Cardiac fibroblast (primary cell): ENCODE measurements around the gene CARNS1.

ENCODE experiments used
- DNase-seq, 2 donors: peaks; one replicate each; pipeline versions ENCODE4 v3.0.0 to v3.0.0-alpha.2; 2010; ENCODE audit warnings: low read depth in 2 of 2
- H3K4me3 ChIP-seq, 2 donors: replicated peaks in 1 of 2; 1 replicate in 1 of 2; 2 replicates in 1 of 2; pipeline ENCODE4 v1.5.1; 2011; ENCODE audit warnings: low read depth in 2 of 2, low read length in 2 of 2, mild to moderate bottlenecking in 2 of 2, moderate library complexity in 1 of 2
- TF ChIP-seq, protein P1 (sequence below): IDR thresholded peaks from one replicate; pipeline ENCODE4 v1.5.1; 2011; ENCODE audit warnings: low read depth, mild to moderate bottlenecking, low read length, inconsistent platforms

CARNS1 gene

DNA sequence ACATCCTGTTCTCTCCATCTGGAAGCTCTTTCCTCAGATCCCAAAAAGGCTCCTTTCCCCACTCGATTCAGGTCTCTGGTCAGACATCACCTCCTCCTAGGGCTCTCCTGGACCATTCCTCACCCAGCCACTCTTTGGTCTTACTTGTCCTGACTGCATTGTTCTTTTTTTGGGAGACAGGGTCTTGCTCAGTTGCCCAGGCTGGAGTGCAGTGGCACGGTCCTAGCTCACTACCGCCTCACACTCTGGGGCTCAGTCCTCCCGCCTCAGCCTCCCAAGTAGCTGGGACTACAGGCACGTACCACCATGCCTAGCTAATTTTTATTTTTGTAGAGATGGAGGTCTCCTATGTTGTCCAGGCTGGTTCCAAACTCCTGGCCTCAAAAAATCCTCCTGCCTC, 30.0 kb downstream of the CARNS1 start:
- no peak overlapping the region for H3K4me3 ChIP-seq
- no peak for DNase-seq
- TF ChIP-seq, protein P1, sequence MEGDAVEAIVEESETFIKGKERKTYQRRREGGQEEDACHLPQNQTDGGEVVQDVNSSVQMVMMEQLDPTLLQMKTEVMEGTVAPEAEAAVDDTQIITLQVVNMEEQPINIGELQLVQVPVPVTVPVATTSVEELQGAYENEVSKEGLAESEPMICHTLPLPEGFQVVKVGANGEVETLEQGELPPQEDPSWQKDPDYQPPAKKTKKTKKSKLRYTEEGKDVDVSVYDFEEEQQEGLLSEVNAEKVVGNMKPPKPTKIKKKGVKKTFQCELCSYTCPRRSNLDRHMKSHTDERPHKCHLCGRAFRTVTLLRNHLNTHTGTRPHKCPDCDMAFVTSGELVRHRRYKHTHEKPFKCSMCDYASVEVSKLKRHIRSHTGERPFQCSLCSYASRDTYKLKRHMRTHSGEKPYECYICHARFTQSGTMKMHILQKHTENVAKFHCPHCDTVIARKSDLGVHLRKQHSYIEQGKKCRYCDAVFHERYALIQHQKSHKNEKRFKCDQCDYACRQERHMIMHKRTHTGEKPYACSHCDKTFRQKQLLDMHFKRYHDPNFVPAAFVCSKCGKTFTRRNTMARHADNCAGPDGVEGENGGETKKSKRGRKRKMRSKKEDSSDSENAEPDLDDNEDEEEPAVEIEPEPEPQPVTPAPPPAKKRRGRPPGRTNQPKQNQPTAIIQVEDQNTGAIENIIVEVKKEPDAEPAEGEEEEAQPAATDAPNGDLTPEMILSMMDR, result no peak

DNA sequence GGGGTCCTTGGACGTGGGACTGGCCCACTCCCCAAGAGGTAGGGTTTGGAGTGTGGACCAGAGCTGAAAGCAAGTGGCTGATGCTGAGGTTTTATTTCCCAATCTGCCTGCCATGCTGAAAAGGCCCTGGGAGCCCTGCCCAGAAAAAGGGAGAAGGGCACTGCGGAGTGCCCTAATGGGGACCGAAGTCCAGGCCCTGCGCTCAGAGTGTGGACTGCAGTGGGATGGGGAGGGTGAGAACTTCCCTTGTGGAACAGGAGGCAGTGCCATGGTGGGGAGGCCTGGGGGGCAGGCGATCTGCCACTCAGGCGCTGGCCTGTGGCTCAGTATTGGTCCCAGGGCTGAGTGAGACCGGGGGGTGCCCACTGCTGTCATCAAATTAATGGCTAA, 32.7 kb downstream of the CARNS1 start:
- TF ChIP-seq, protein P1, result no peak
- DNase-seq, result no peak
- no peak overlapping the region for H3K4me3 ChIP-seq

DNA sequence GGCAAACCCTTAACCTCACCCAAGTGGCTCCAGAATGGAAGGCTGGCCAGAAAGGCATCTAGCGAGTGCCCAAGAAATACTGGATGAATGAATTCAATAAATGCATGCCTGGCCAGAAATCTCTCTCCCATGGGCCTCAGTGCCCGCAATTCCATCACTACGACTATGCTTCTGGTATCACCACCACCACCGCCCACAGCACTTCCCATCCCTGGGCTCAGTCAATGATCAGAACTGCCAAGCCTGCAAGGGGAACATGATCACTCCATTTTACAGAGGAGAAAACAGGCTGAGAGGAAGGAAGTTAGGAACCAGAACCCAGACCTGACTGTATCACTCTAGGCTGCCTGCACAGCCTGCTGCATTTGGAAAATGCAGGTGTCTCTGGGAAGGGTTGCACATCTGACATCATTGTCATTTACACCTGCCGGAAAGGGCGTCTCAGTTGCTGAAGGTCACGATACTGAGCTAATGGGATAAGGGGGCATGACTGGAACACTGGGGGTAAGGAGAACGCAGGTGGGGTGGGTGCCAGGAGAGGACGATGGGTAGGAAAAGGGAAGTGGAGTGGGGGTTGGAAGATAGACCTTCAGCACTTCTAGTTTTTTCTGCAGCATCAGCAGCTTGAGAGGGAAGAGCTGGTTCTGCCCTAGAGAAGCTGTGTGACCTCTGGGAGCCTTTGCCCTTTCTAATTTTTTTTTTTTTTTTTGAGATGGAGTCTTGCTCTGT, 33.8 kb downstream of the CARNS1 start:
- TF ChIP-seq, protein P1, result no peak
- DNase-seq, result no peak
- H3K4me3 ChIP-seq, result no peak overlapping the region

DNA sequence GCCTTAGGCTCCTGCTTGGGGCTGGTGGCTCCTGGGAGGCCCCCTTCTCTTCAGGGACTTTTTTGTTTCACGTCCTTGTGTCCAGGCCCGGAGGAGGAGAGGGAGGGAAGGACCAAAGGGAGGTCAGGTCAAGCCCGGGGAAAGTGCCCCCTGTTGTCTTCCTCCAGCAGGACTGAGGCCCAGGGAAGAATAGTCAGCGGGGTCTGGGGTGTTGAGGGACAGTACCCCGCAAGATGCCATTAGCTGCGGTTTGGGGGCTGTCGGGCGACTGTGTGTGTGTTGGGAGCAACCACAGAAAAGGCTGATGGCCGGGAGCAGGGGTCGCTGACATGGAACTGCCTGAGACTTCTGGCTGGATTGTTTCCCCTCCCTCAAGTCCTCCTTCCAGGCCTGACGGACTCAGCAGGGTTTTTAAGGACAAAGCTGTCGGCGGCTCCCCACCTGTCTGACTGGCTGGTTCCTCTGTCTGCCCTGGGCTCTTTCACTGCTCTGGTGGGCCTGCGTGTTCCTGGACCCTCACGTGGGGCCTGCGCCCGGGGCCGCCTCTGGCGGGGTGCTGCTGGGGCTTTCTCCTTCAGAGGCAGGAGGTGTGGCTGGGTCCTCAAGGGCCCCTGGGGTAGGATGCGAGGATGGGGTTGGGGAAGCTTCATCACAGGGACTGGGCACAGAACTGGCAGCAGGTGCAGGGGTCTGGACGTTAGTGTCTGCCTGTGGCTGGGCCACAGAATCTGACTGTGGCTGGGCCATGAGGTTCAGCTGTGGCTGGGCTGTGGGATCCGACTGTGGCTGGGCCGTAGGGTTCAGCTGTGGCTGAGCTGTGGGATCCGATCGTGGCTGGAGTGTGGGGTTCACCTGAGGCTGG, 35.5 kb downstream of the CARNS1 start:
- TF ChIP-seq, protein P1, result no peak
- no peak for DNase-seq
- H3K4me3 ChIP-seq, result no peak overlapping the region

DNA sequence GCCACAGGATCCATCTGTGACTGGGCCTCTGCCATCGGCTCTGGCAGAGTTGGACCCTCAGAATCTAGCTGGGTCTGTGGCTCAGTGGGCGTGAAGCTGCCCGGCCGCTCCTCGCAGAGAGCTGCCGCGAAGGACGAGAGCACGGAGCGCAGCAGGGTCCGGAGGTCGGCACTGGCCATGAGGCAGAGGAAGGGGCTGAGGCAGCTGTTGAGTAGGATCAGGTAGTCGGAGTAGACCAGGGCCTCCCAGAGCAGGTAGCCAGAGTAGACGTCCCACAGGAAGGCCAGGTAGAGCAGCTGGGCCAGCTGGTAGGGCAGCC, 36.1 kb downstream of the CARNS1 start:
- TF ChIP-seq, protein P1, result no peak
- no peak overlapping the region for H3K4me3 ChIP-seq
- no peak for DNase-seq

DNA sequence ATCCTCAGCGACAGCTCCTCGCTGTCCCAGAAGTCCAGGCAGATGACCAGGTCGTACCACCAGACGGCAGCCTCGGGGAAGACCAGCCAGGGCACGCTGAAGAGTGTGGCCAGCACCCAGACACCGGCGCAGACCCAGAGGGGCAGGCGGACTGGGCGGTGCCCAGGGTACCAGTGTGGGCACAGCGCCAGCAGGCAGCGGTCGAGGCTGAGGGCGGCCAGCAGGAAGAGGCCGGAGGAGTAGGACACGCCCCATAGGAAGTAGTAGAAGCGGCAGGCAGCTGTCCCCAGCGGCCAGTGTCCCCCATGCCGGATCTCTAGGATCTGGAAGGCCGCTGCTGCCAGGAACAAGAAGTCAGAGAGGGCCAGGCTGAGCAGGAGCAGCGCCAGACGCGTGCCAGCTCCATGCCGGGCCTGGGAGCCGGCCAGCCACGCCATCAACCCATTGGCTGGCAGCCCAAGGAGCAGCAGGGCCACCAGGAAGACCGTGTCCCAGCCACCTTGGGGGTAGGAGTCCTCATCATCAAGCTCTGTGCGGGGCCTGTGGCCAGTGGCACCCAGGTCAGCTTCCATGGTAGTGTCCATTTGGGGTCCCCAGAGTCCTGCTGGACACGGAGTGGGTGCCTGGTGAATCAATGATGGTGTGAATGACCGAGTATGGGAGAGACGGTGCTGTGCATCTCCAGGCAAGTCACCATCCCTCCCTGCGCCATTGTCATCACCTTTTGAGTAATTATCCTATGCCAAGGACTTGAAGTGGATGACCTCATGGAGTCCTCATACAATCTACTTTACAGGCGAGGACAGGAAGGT, 36.9 kb downstream of the CARNS1 start, which contains the start of gene GPR152:
Gene GPR152, minus strand, starts transcription at position 589 of the 812 bp plus-strand sequence. Its CDS starts 5 bp downstream, at position 584.
- DNase-seq, result no peak
- H3K4me3 ChIP-seq, result no peak within 1 kb of the TSS
- TF ChIP-seq, protein P1, result no peak
